Measurements from ENCODE around the gene RASAL2. TPM values are rescaled to one million over a fixed set of nuclear protein-coding genes. Genes with fewer than 3 reads are reported as not detected.
"Not testable (repeated sequence)": the region's sequence is repeated elsewhere in the genome, so short reads cannot be mapped to it uniquely, and the experiment has no call there.

RASAL2 gene
- total RNA-seq, 2 donors from 2014 or later = 0.02 to 0.11 TPM

GRCh38 chr1:178311164-178311563, 217.3 kb downstream of the RASAL2 start:
- no peaks in the 10 kb centered on the region for H3K4me1 Mint-ChIP-seq
- H3K9me3 Mint-ChIP-seq = no peaks in the 10 kb centered on the region
- H3K4me3 Mint-ChIP-seq = no peak overlapping the region
- no peaks in the 10 kb centered on the region for H3K36me3 Mint-ChIP-seq (ENCODE audit: low read depth)
- H3K27me3 Mint-ChIP-seq = peaks cover 8% of the 10 kb centered on the region
- no peak for ATAC-seq (replicated peaks)
- no peak overlapping the region for H3K27ac Mint-ChIP-seq

DNA sequence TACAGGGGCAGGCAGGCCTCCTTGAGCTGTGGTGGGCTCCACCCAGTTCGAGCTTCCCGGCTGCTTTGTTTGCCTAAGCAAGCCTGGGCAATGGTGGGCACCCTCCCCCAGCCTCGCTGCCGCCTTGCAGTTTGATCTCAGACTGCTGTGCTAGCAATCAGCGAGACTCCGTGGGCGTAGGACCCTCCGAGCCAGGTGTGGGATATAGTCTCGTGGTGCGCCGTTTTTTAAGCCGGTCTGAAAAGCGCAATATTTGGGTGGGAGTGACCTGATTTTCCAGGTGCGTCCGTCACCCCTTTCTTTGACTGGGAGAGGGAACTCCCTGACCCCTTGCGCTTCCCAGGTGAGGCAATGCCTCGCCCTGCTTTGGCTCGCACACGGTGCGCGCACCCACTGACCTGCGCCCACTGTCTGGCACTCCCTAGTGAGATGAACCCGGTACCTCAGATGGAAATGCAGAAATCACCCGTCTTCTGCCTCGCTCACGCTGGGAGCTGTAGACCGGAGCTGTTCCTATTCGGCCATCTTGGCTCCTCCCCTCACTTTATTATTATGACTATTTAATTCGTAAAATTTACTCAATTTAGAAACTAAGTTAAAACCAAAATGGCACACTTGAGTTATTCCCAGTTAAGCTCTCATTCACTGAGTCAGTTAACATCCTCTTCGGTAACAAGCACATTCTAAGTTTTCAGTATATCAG, 226.5 kb downstream of the RASAL2 start:
- not testable (repeated sequence) for H3K9me3 Mint-ChIP-seq; H3K36me3 Mint-ChIP-seq (ENCODE audit: low read depth); H3K4me3 Mint-ChIP-seq; ATAC-seq (replicated peaks); H3K27ac Mint-ChIP-seq; H3K4me1 Mint-ChIP-seq
- H3K27me3 Mint-ChIP-seq = peaks cover 16% of the 10 kb centered on the region

GRCh38 chr1:178323067-178323466, 229.2 kb downstream of the RASAL2 start:
- Mint-ChIP-seq H3K27me3 (peaks cover 16% of the 10 kb centered on the region), H3K4me1 (peaks cover 5% of the 10 kb centered on the region), H3K27ac (no peak overlapping the region), H3K36me3 (ENCODE audit: low read depth) (no peaks in the 10 kb centered on the region), H3K4me3 (no peak overlapping the region), H3K9me3 (no peaks in the 10 kb centered on the region)
- ATAC-seq (replicated peaks) = peak; percentile 72

- Mint-ChIP-seq H3K36me3 (ENCODE audit: low read depth) (no peaks in the 10 kb centered on the region), H3K4me3 (no peak overlapping the region), H3K27ac (no peak overlapping the region), H3K9me3 (no peaks in the 10 kb centered on the region), H3K27me3 (peaks cover 16% of the 10 kb centered on the region), H3K4me1 (peaks cover 5% of the 10 kb centered on the region)
- ATAC-seq (replicated peaks) = no peak
Measured at GRCh38 chr1:178324003-178324402, 230.1 kb downstream of the RASAL2 start.

GRCh38 chr1:178328728-178329127, 234.8 kb downstream of the RASAL2 start:
- no peak overlapping the region for H3K27ac Mint-ChIP-seq
- H3K9me3 Mint-ChIP-seq = no peaks in the 10 kb centered on the region
- no peak overlapping the region for H3K4me3 Mint-ChIP-seq
- no peaks in the 10 kb centered on the region for H3K36me3 Mint-ChIP-seq (ENCODE audit: low read depth)
- ATAC-seq (replicated peaks) = no peak
- H3K27me3 Mint-ChIP-seq = peaks cover 7% of the 10 kb centered on the region
- H3K4me1 Mint-ChIP-seq = no peaks in the 10 kb centered on the region

GRCh38 chr1:178330153-178330552, 236.2 kb downstream of the RASAL2 start:
- no peaks in the 10 kb centered on the region for H3K36me3 Mint-ChIP-seq (ENCODE audit: low read depth)
- no peaks in the 10 kb centered on the region for H3K9me3 Mint-ChIP-seq
- H3K27me3 Mint-ChIP-seq = peaks cover under 1% of the 10 kb centered on the region
- H3K4me3 Mint-ChIP-seq = no peak overlapping the region
- no peak overlapping the region for H3K27ac Mint-ChIP-seq
- ATAC-seq (replicated peaks) = no peak
- H3K4me1 Mint-ChIP-seq = no peaks in the 10 kb centered on the region

DNA sequence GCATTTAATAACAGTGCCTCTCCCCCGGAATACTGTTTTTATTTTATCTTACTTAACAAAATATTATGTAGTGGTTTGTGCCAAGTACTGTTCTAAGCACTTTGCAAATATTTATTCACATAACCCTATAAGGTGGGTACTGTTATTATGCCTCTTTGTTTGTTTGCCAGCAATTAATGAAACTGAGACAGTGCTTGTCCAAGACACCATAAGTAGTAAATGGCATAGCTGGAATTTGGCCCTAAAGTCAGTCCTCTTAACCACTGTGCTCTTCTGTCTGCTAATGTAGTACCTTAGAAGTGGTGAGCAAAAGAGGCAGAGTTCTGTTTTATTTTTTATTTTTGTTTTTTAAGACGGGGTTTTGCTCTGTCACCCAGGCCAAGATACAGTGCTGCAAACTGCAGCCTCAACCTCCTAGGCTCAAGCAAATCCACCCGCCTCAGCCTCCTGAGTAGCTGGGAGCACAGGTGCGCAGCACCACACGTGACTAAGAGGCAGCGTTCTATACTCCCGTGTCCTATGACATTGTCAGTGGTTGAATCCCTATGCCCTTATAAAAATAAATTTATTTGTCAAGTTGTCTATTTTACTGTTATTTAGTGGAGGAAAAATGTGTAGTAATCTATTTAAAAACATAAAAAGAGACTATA, 237.1 kb downstream of the RASAL2 start:
- ATAC-seq (replicated peaks) = no peak
- H3K4me1 Mint-ChIP-seq = no peaks in the 10 kb centered on the region
- H3K27me3 Mint-ChIP-seq = no peaks in the 10 kb centered on the region
- no peaks in the 10 kb centered on the region for H3K36me3 Mint-ChIP-seq (ENCODE audit: low read depth)
- H3K27ac Mint-ChIP-seq = no peak overlapping the region
- H3K9me3 Mint-ChIP-seq = no peaks in the 10 kb centered on the region
- no peak overlapping the region for H3K4me3 Mint-ChIP-seq

DNA sequence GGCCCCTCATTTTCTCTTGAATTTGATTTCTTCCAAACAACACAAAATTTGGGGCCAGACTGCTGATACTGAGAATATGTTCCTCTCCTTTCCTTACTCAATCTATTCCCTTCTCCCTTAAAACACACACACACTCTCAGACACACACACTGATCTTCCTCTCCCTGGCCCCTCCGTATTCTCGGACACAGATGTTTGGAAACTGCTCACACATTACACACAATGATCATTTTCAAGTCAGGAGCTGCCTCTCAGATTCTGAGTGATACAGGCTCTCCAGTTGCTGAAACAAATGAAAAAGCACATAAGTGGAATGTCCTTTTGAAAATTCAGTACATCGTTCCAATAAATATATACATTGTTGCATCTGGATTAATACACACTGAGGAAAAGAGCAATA, 241.5 kb downstream of the RASAL2 start:
- no peak for ATAC-seq (replicated peaks)
- no peaks in the 10 kb centered on the region for H3K36me3 Mint-ChIP-seq (ENCODE audit: low read depth)
- H3K27me3 Mint-ChIP-seq = no peaks in the 10 kb centered on the region
- no peak overlapping the region for H3K27ac Mint-ChIP-seq
- no peaks in the 10 kb centered on the region for H3K9me3 Mint-ChIP-seq
- H3K4me3 Mint-ChIP-seq = no peak overlapping the region
- H3K4me1 Mint-ChIP-seq = no peaks in the 10 kb centered on the region

GRCh38 chr1:178337091-178337706, 243.3 kb downstream of the RASAL2 start:
- no peak overlapping the region for H3K4me3 Mint-ChIP-seq
- H3K36me3 Mint-ChIP-seq (ENCODE audit: low read depth) = no peaks in the 10 kb centered on the region
- H3K4me1 Mint-ChIP-seq = no peaks in the 10 kb centered on the region
- no peaks in the 10 kb centered on the region for H3K9me3 Mint-ChIP-seq
- H3K27ac Mint-ChIP-seq = no peak overlapping the region
- peaks cover 4% of the 10 kb centered on the region for H3K27me3 Mint-ChIP-seq
- ATAC-seq (replicated peaks) = no peak

- no peak for ATAC-seq (replicated peaks)
- Mint-ChIP-seq H3K4me1 (no peaks in the 10 kb centered on the region), H3K27ac (no peak overlapping the region), H3K36me3 (ENCODE audit: low read depth) (no peaks in the 10 kb centered on the region), H3K27me3 (peaks cover 4% of the 10 kb centered on the region), H3K4me3 (no peak overlapping the region), H3K9me3 (no peaks in the 10 kb centered on the region)
Measured at GRCh38 chr1:178339834-178340233, 245.9 kb downstream of the RASAL2 start.

- Mint-ChIP-seq H3K27me3 (peaks cover 4% of the 10 kb centered on the region), H3K4me3 (no peak overlapping the region), H3K36me3 (ENCODE audit: low read depth) (no peaks in the 10 kb centered on the region), H3K27ac (no peak overlapping the region), H3K9me3 (no peaks in the 10 kb centered on the region), H3K4me1 (no peaks in the 10 kb centered on the region)
- ATAC-seq (replicated peaks) = no peak
Measured at GRCh38 chr1:178341261-178341956, 247.5 kb downstream of the RASAL2 start.

DNA sequence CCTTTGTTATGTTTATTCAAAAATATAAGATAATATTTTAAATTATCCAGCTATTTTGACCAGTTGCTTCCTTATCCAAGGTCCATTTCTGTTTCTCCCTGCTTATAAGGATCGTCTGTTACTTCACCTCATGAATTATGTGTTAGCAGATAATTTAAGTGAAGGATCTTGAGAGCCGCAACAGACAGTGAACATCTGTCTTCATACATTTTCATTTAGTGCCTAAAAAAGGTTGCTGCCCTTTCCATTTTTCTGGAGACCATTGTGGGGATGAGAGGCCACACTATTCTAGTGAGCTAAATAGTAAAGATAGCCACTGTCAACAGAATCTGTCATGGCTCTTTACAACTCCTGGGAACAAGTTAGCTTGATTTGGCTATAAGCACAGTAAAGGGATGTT, 248.8 kb downstream of the RASAL2 start:
- H3K27me3 Mint-ChIP-seq = peaks cover 4% of the 10 kb centered on the region
- no peak overlapping the region for H3K4me3 Mint-ChIP-seq
- H3K36me3 Mint-ChIP-seq (ENCODE audit: low read depth) = no peaks in the 10 kb centered on the region
- no peak for ATAC-seq (replicated peaks)
- no peaks in the 10 kb centered on the region for H3K4me1 Mint-ChIP-seq
- no peak overlapping the region for H3K27ac Mint-ChIP-seq
- no peaks in the 10 kb centered on the region for H3K9me3 Mint-ChIP-seq

- Mint-ChIP-seq H3K27ac (no peak overlapping the region), H3K9me3 (no peaks in the 10 kb centered on the region), H3K4me1 (no peaks in the 10 kb centered on the region), H3K27me3 (peaks cover 4% of the 10 kb centered on the region), H3K36me3 (ENCODE audit: low read depth) (no peaks in the 10 kb centered on the region), H3K4me3 (no peak overlapping the region)
- ATAC-seq (replicated peaks) = no peak
Measured at GRCh38 chr1:178344513-178345091, 250.7 kb downstream of the RASAL2 start.

DNA sequence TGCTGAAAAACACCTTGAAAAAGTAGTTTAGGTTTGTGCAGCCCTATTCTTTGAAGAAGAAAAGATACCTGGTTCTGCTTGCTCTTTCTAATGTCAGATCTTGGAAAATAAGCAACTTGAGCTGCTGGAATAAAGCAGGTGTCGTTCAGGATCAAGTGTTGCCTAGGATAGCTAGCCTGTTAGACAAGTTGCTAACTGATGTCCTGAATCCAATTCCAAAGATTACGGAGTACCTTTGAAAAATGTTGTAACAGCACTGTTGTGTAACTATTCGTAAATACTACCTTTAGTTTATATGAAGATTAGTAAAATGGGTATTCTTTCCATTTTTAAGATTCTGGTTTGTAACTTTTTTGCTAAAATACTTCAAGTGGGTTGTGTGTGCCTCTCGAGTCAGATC, 251.3 kb downstream of the RASAL2 start:
- Mint-ChIP-seq H3K36me3 (ENCODE audit: low read depth) (no peaks in the 10 kb centered on the region), H3K27ac (no peak overlapping the region), H3K4me1 (no peaks in the 10 kb centered on the region), H3K9me3 (no peaks in the 10 kb centered on the region), H3K27me3 (peaks cover 4% of the 10 kb centered on the region), H3K4me3 (no peak overlapping the region)
- no peak for ATAC-seq (replicated peaks)
